Ishikawa (cell line): ENCODE measurements around the gene ACER2.

Source experiments
- RAD21 ChIP-seq: IDR thresholded peaks from 2 replicates; pipeline ENCODE4 v1.6.1; 2012; ENCODE audit warnings: low read depth
- TF ChIP-seq, protein P1 (sequence below): IDR thresholded peaks from 2 replicates; pipeline ENCODE4 v1.6.1; 2012
- TF ChIP-seq, protein P2 (sequence below): IDR thresholded peaks from 2 replicates; pipeline ENCODE4 v1.6.1; 2012

DNA sequence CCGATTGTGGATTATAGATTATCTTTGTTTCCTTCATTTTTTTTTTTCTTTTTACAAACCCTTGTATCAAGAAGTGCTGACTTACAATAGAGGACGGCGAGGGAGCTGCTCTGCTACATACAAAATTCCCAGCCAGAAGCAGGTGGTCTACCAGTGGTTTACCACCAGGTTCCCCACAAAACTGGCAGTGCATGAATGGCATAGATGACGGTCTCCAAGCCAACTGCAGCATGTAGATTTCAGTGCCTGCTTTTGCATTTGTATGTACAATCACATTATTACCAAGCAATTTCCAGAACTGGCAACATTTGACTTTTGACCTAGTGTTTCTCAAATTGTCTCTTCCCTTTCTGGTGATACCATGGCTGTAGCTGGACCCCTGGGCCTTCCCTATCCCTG lies 84.0 kb downstream of the ACER2 start:
- TF ChIP-seq, protein P1, sequence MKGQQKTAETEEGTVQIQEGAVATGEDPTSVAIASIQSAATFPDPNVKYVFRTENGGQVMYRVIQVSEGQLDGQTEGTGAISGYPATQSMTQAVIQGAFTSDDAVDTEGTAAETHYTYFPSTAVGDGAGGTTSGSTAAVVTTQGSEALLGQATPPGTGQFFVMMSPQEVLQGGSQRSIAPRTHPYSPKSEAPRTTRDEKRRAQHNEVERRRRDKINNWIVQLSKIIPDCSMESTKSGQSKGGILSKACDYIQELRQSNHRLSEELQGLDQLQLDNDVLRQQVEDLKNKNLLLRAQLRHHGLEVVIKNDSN: no peak
- no peak for TF ChIP-seq RAD21
- TF ChIP-seq, protein P2, sequence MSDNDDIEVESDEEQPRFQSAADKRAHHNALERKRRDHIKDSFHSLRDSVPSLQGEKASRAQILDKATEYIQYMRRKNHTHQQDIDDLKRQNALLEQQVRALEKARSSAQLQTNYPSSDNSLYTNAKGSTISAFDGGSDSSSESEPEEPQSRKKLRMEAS: no peak
